SK-MEL-5 (cell line): ENCODE data around the gene DHRS7B. TPM values are rescaled to one million over a fixed set of nuclear protein-coding genes. Genes with fewer than 3 reads are reported as not detected.

Experiments used
- DNase-seq: peaks from one replicate; pipeline ENCODE4 v3.0.0-alpha.2; 2016; ENCODE audit warnings: low read depth, low spot score
- in situ Hi-C: cut with HindIII; loops from 2 replicates; pipeline ENCODE4 v1.10.0; 2016; ENCODE audit warnings: low sequenced_read_pairs, high pct_unique_total_duplicates, low pct_unique_long_range_greater_than_20kb
- total RNA-seq: library from RNA; depleted of rRNA; stranded (reverse); fragments of >200 nt; shearing (Covaris generic); gene quantifications from 2 replicates; pipeline ENCODE4 v1.2.3, GENCODE V29; 2014

DHRS7B gene
- total RNA-seq, 1 experiment from 2014 or later, result 17.7 TPM

- in situ Hi-C loops, result no loop called here
- DNase-seq, result no peak
Observed at GRCh38 chr17:21169496-21169895, 42.7 kb downstream of the DHRS7B start.

- no peak for DNase-seq
- in situ Hi-C loops, result no loop called here
Observed at GRCh38 chr17:21170809-21171208, 44.0 kb downstream of the DHRS7B start.

- in situ Hi-C loops, result no loop called here
- no peak for DNase-seq
Observed at GRCh38 chr17:21171309-21171922, 44.7 kb downstream of the DHRS7B start.

- in situ Hi-C loops, result no loop called here
- DNase-seq, result no peak
Observed at GRCh38 chr17:21171970-21172510, 45.3 kb downstream of the DHRS7B start.

- in situ Hi-C loops, result no loop called here
Observed at GRCh38 chr17:21172846-21173245, 46.1 kb downstream of the DHRS7B start.

GRCh38 chr17:21173543-21173942 lies 46.8 kb downstream of the DHRS7B start:
- in situ Hi-C loops, result no loop called here
- DNase-seq, result no peak

More at GRCh38 chr17:21172846-21173245, 46.1 kb downstream of the DHRS7B start:
- DNase-seq, result no peak

- no peak for DNase-seq
- in situ Hi-C loops, result no loop called here
Observed at GRCh38 chr17:21174186-21174585, 47.4 kb downstream of the DHRS7B start.

- DNase-seq, result no peak
- in situ Hi-C loops, result no loop called here
Observed at GRCh38 chr17:21174713-21175112, 47.9 kb downstream of the DHRS7B start.

- in situ Hi-C loops, result no loop called here
- no peak for DNase-seq
Observed at GRCh38 chr17:21176773-21177395, 50.1 kb downstream of the DHRS7B start.

- DNase-seq, result no peak
- in situ Hi-C loops, result no loop called here
Observed at GRCh38 chr17:21177401-21177800, 50.6 kb downstream of the DHRS7B start.

- in situ Hi-C loops, result no loop called here
- no peak for DNase-seq
Observed at GRCh38 chr17:21177854-21178600, 51.3 kb downstream of the DHRS7B start.

GRCh38 chr17:21183468-21183867 lies 56.7 kb downstream of the DHRS7B start:
- in situ Hi-C loops, result no loop called here
- DNase-seq, result no peak

GRCh38 chr17:21184570-21184969 lies 57.8 kb downstream of the DHRS7B start:
- no peak for DNase-seq
- in situ Hi-C loops, result no loop called here

GRCh38 chr17:21185061-21185460 lies 58.3 kb downstream of the DHRS7B start:
- DNase-seq, result no peak
- in situ Hi-C loops, result no loop called here

GRCh38 chr17:21186399-21187187 lies 59.8 kb downstream of the DHRS7B start:
- in situ Hi-C loops, result no loop called here

GRCh38 chr17:21189361-21189760 lies 62.6 kb downstream of the DHRS7B start:
- DNase-seq, result no peak
- in situ Hi-C loops, result no loop called here

More at GRCh38 chr17:21186399-21187187, 59.8 kb downstream of the DHRS7B start:
- no peak for DNase-seq

- in situ Hi-C loops, result no loop called here
- no peak for DNase-seq
Observed at GRCh38 chr17:21190078-21190477, 63.3 kb downstream of the DHRS7B start.

GRCh38 chr17:21191698-21192097 lies 64.9 kb downstream of the DHRS7B start:
- in situ Hi-C loops, result no loop called here
- DNase-seq, result no peak
